ENCODE results near the gene FYB1. TPM values are rescaled to one million over a fixed set of nuclear protein-coding genes. Genes with fewer than 3 reads are reported as not detected.

Gene FYB1
- total RNA-seq, 3 donors from 2014 or later (not counting 1 experiment from before 2014, with no cell fraction given) = 277 to 340 (median 295) TPM

DNA sequence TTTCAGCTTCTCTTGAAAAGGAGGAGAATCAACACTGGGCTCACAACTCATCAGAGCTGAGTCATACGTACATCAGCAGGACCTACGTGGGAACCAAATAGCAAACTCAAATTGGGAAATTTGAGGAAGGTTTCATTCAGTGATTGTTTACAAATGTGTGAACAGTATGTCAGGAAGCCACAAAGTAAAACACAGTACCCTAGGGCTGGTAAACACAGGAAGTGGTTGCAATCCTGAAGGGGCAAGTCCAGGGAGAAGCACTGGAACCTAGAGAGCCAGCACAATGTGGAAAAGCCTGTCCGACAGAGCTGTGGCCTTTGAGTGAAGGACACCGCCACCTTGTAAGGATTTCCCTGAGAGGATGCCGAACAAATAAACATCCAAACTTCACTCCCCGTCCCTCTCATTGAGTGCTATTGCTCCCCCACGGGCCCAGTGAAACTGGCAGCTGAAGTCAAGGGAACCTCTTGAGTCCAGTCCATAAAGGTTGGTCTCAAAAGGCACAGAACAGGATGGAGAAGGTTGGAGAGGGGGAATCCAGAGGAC, 118.4 kb downstream of the FYB1 start:
- no peaks in the 10 kb centered on the region for H3K27me3 Mint-ChIP-seq (ENCODE audit: low read depth in 2 of 2)
- ATAC-seq (peak in 2 of 3 donors; percentile 60), DNase-seq (peak in 1 of 2 donors; percentile 19)
- Histone ChIP-seq H3K27me3 (ENCODE audit: control insufficient read depth, insufficient read depth, low read length) (no peaks in the 10 kb centered on the region), H3K4me1 (ENCODE audit: control insufficient read depth, insufficient read depth, low read length) (peaks cover 15% of the 10 kb centered on the region), H3K9me3 (ENCODE audit: control insufficient read depth, insufficient read depth, low read length) (no peaks in the 10 kb centered on the region), H3K36me3 (ENCODE audit: control insufficient read depth, insufficient read depth, low read length) (peaks cover 25% of the 10 kb centered on the region), H3K27ac (ENCODE audit: low read length) (no peak overlapping the region), H3K4me3 (ENCODE audit: low read length) (no peak overlapping the region)
- peaks cover 27% of the 10 kb centered on the region in 2 donors for H3K4me1 Mint-ChIP-seq
- no peak overlapping the region for H3K4me3 Mint-ChIP-seq
- TF ChIP-seq, protein P1, sequence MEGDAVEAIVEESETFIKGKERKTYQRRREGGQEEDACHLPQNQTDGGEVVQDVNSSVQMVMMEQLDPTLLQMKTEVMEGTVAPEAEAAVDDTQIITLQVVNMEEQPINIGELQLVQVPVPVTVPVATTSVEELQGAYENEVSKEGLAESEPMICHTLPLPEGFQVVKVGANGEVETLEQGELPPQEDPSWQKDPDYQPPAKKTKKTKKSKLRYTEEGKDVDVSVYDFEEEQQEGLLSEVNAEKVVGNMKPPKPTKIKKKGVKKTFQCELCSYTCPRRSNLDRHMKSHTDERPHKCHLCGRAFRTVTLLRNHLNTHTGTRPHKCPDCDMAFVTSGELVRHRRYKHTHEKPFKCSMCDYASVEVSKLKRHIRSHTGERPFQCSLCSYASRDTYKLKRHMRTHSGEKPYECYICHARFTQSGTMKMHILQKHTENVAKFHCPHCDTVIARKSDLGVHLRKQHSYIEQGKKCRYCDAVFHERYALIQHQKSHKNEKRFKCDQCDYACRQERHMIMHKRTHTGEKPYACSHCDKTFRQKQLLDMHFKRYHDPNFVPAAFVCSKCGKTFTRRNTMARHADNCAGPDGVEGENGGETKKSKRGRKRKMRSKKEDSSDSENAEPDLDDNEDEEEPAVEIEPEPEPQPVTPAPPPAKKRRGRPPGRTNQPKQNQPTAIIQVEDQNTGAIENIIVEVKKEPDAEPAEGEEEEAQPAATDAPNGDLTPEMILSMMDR (IDR thresholded peaks at IDR 0.05) = no peak
- H3K27ac Mint-ChIP-seq = peak overlapping the region; percentile 74 to 79
- intact Hi-C loops (cut with micrococcal nuclease) = no loop called here
- WGBS (ENCODE audit: insufficient coverage) = 60% methylated on average over 7 of the region's 7 CpGs
- H3K9me3 Mint-ChIP-seq = no peaks in the 10 kb centered on the region
- peaks cover 13% of the 10 kb centered on the region for H3K36me3 Mint-ChIP-seq

DNA sequence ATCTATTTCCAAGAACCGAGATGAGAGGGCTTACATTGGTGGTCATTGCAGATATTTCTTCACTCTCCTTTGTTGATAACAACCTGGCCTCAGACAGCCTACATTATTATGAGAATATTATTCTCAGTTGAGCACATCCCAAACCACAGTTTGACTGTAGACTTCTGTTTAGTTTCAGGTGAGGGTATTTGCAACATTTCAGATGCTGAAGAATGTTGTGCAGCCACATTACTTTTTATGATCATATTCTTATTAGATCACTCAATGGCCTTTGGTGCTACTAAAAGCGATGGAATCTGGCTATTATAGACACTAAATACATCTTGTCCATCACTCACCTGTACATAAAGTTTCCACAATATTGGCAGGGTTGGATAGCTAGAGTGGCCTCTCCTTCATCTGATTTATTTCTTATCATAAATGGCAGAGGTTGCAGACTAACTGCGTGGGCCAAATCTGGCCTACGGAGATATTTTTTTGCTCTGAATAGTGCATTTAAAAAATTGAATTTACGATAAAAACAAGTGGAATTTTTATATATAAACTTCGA, 119.0 kb downstream of the FYB1 start:
- DNase-seq (no peak), ATAC-seq (no peak)
- peaks cover 9% of the 10 kb centered on the region for H3K36me3 Mint-ChIP-seq
- Histone ChIP-seq H3K27me3 (ENCODE audit: control insufficient read depth, insufficient read depth, low read length) (no peaks in the 10 kb centered on the region), H3K36me3 (ENCODE audit: control insufficient read depth, insufficient read depth, low read length) (peaks cover 20% of the 10 kb centered on the region), H3K4me1 (ENCODE audit: control insufficient read depth, insufficient read depth, low read length) (peaks cover 15% of the 10 kb centered on the region), H3K9me3 (ENCODE audit: control insufficient read depth, insufficient read depth, low read length) (no peaks in the 10 kb centered on the region), H3K27ac (ENCODE audit: low read length) (peak overlapping the region; percentile 4), H3K4me3 (ENCODE audit: low read length) (no peak overlapping the region)
- H3K4me1 Mint-ChIP-seq = peaks cover 27% of the 10 kb centered on the region in 2 donors
- WGBS (ENCODE audit: insufficient coverage) = 93% methylated on average over 5 of the region's 6 CpGs
- no peaks in the 10 kb centered on the region for H3K9me3 Mint-ChIP-seq
- H3K4me3 Mint-ChIP-seq = no peak overlapping the region
- peak overlapping the region; percentile 74 to 79 for H3K27ac Mint-ChIP-seq
- intact Hi-C loops (cut with micrococcal nuclease) = no loop called here
- TF ChIP-seq, protein P1 (IDR thresholded peaks at IDR 0.05) = no peak
- H3K27me3 Mint-ChIP-seq (ENCODE audit: low read depth in 2 of 2) = no peaks in the 10 kb centered on the region

DNA sequence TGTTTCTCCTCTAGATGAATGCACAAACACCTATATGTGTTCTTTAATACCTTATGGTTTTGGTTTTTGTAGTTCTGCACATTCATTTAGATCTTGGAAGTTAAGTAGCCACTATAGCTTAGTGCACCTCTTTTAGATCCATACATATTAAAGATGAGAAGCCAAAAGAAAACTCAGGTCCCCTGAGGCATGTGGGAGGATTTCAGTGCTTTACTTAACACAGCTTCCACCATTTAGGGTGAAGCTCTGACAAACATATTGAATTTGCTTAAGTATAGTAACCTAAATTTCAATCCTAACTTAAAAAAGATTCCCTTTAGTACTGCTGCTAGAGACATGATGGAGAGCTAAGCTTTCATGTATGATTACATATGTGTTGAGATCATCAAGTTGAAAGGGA, 119.5 kb downstream of the FYB1 start:
- Mint-ChIP-seq H3K9me3 (no peaks in the 10 kb centered on the region), H3K4me3 (peak overlapping the region; percentile 14)
- H3K27ac ChIP-seq (ENCODE audit: low read length) = no peak overlapping the region

More for the DNA sequence above, 119.5 kb downstream of the FYB1 start:
- Mint-ChIP-seq H3K36me3 (peaks cover 9% of the 10 kb centered on the region), H3K27ac (peak overlapping the region; percentile 74 to 79), H3K4me1 (peaks cover 27% of the 10 kb centered on the region in 2 donors), H3K27me3 (ENCODE audit: low read depth in 2 of 2) (no peaks in the 10 kb centered on the region)
- intact Hi-C loops (cut with micrococcal nuclease) = no loop called here
- Histone ChIP-seq H3K36me3 (ENCODE audit: control insufficient read depth, insufficient read depth, low read length) (peaks cover 17% of the 10 kb centered on the region), H3K27me3 (ENCODE audit: control insufficient read depth, insufficient read depth, low read length) (no peaks in the 10 kb centered on the region), H3K4me1 (ENCODE audit: control insufficient read depth, insufficient read depth, low read length) (peaks cover 15% of the 10 kb centered on the region), H3K4me3 (ENCODE audit: low read length) (no peak overlapping the region), H3K9me3 (ENCODE audit: control insufficient read depth, insufficient read depth, low read length) (no peaks in the 10 kb centered on the region)
- no peak for ATAC-seq
- DNase-seq = no peak
- TF ChIP-seq, protein P1 (IDR thresholded peaks at IDR 0.05) = no peak

All from natural killer cell (primary cell).